ENCODE measurements around the gene ABTB1.
A peak's percentile ranks its signal among the peaks of the same experiment; 100 is the strongest.
"Not testable (repeated sequence)": the region's sequence is repeated elsewhere in the genome, so short reads cannot be mapped to it uniquely, and the experiment has no call there.

ABTB1 gene

GRCh38 chr3:127688416-127689265 lies 15.9 kb downstream of the ABTB1 start:
- DNase-seq, result no peak

GRCh38 chr3:127689266-127689860 lies 16.6 kb downstream of the ABTB1 start:
- DNase-seq, result no peak

GRCh38 chr3:127690106-127690505 lies 17.4 kb downstream of the ABTB1 start:
- no peak for DNase-seq

GRCh38 chr3:127690823-127691452 lies 18.2 kb downstream of the ABTB1 start:
- no peak for DNase-seq

- DNase-seq, result no peak
Measured at GRCh38 chr3:127691489-127691888, 18.7 kb downstream of the ABTB1 start.

- DNase-seq, result no peak
Measured at GRCh38 chr3:127691974-127692373, 19.2 kb downstream of the ABTB1 start.

GRCh38 chr3:127692501-127693335 lies 20.0 kb downstream of the ABTB1 start:
- DNase-seq, result no peak

GRCh38 chr3:127693336-127693843 lies 20.6 kb downstream of the ABTB1 start:
- DNase-seq, result no peak

- DNase-seq, result no peak
Measured at GRCh38 chr3:127694467-127695215, 21.9 kb downstream of the ABTB1 start.

GRCh38 chr3:127697551-127698240 lies 24.9 kb downstream of the ABTB1 start:
- peak; percentile 22 to 37 for DNase-seq

GRCh38 chr3:127698286-127698685 lies 25.5 kb downstream of the ABTB1 start:
- no peak for DNase-seq

GRCh38 chr3:127698691-127699415 lies 26.1 kb downstream of the ABTB1 start:
- DNase-seq, result no peak

- DNase-seq, result no peak
Measured at GRCh38 chr3:127699416-127700300, 26.9 kb downstream of the ABTB1 start.

GRCh38 chr3:127700406-127700805 lies 27.7 kb downstream of the ABTB1 start:
- no peak for DNase-seq

- no peak for DNase-seq
Measured at GRCh38 chr3:127701280-127701911, 28.6 kb downstream of the ABTB1 start.

- DNase-seq, result no peak
Measured at GRCh38 chr3:127702151-127702578, 29.4 kb downstream of the ABTB1 start.

GRCh38 chr3:127704840-127705239 lies 32.1 kb downstream of the ABTB1 start:
- DNase-seq, result not testable (repeated sequence)

GRCh38 chr3:127706312-127706711 lies 33.6 kb downstream of the ABTB1 start:
- no peak for DNase-seq

- DNase-seq, result no peak
Measured at GRCh38 chr3:127706785-127707351, 34.1 kb downstream of the ABTB1 start.
